ENCODE measurements around the gene SLC1A3. TPM values are rescaled to one million over a fixed set of nuclear protein-coding genes. Genes with fewer than 3 reads are reported as not detected.

The SLC1A3 gene
- total RNA-seq, 1 experiment from 2014 or later: 28.9 TPM

- DNase-seq (ENCODE audit: low spot score): no peak
- no peaks in the 10 kb centered on the region for H3K9me3 ChIP-seq (ENCODE audit: low read depth, low read length, poor library complexity, severe bottlenecking)
- POLR2A ChIA-PET (ENCODE audit: low non-redundant PET): no interaction called here
- no peaks in the 10 kb centered on the region for H3K27me3 ChIP-seq (replicated peaks; ENCODE audit: insufficient read depth, low read depth, low read length, poor library complexity)
- H3K36me3 ChIP-seq (ENCODE audit: insufficient read depth, low read length, poor library complexity, severe bottlenecking): no peaks in the 10 kb centered on the region
- no peak for TF ChIP-seq EZH2 (IDR thresholded peaks at IDR 0.05; ENCODE audit: borderline replicate concordance, low read depth, low read length, poor library complexity, severe bottlenecking)
- TF ChIP-seq CTCF (conservative IDR thresholded peaks at IDR 0.05; ENCODE audit: low read depth, low read length): no peak
- BruUV-seq (replicated peaks): no TSS peak
- H3K4me1 ChIP-seq (ENCODE audit: insufficient read depth, low read length, poor library complexity, severe bottlenecking): no peaks in the 10 kb centered on the region
- H3K27ac ChIP-seq (ENCODE audit: low read depth, low read length, poor library complexity, severe bottlenecking): no peak overlapping the region
- no peak overlapping the region for H3K4me3 ChIP-seq (ENCODE audit: low read depth, low read length, poor library complexity, severe bottlenecking)
- intact Hi-C loops (cut with micrococcal nuclease; ENCODE audit: unreplicated experiment): no loop called here
- CTCF ChIA-PET: no interaction called here
Observed at GRCh38 chr5:36593867-36594266, 12.5 kb upstream of the SLC1A3 start.

- peak; percentile 37 for DNase-seq (ENCODE audit: low spot score)
- no peak overlapping the region for H3K4me3 ChIP-seq (ENCODE audit: low read depth, low read length, poor library complexity, severe bottlenecking)
- H3K27ac ChIP-seq (ENCODE audit: low read depth, low read length, poor library complexity, severe bottlenecking): no peak overlapping the region
- H3K4me1 ChIP-seq (ENCODE audit: insufficient read depth, low read length, poor library complexity, severe bottlenecking): no peaks in the 10 kb centered on the region
- ChIA-PET POLR2A (ENCODE audit: low non-redundant PET) (interaction anchor here (0.5 kb wide), 1 partner anchor 11 kb away, joined by 3 read pairs; no protein-coding TSS in a partner anchor), CTCF (no interaction called here)
- H3K36me3 ChIP-seq (ENCODE audit: insufficient read depth, low read length, poor library complexity, severe bottlenecking): no peaks in the 10 kb centered on the region
- no TSS peak for BruUV-seq (replicated peaks)
- H3K27me3 ChIP-seq (replicated peaks; ENCODE audit: insufficient read depth, low read depth, low read length, poor library complexity): no peaks in the 10 kb centered on the region
- no peak for TF ChIP-seq CTCF (conservative IDR thresholded peaks at IDR 0.05; ENCODE audit: low read depth, low read length)
- TF ChIP-seq EZH2 (IDR thresholded peaks at IDR 0.05; ENCODE audit: borderline replicate concordance, low read depth, low read length, poor library complexity, severe bottlenecking): no peak
- intact Hi-C loops (cut with micrococcal nuclease; ENCODE audit: unreplicated experiment): no loop called here
- H3K9me3 ChIP-seq (ENCODE audit: low read depth, low read length, poor library complexity, severe bottlenecking): no peaks in the 10 kb centered on the region
Observed at GRCh38 chr5:36596247-36596646, 10.2 kb upstream of the SLC1A3 start.

- ChIA-PET CTCF (no interaction called here), POLR2A (ENCODE audit: low non-redundant PET) (interaction anchor here (0.5 kb wide), 1 partner anchor 10 kb away, joined by 3 read pairs; no protein-coding TSS in a partner anchor)
- no peaks in the 10 kb centered on the region for H3K9me3 ChIP-seq (ENCODE audit: low read depth, low read length, poor library complexity, severe bottlenecking)
- H3K27ac ChIP-seq (ENCODE audit: low read depth, low read length, poor library complexity, severe bottlenecking): no peak overlapping the region
- TF ChIP-seq EZH2 (IDR thresholded peaks at IDR 0.05; ENCODE audit: borderline replicate concordance, low read depth, low read length, poor library complexity, severe bottlenecking): no peak
- no peak for TF ChIP-seq CTCF (conservative IDR thresholded peaks at IDR 0.05; ENCODE audit: low read depth, low read length)
- no peak for DNase-seq (ENCODE audit: low spot score)
- BruUV-seq (replicated peaks): no TSS peak
- intact Hi-C loops (cut with micrococcal nuclease; ENCODE audit: unreplicated experiment): no loop called here
- no peaks in the 10 kb centered on the region for H3K36me3 ChIP-seq (ENCODE audit: insufficient read depth, low read length, poor library complexity, severe bottlenecking)
- H3K4me1 ChIP-seq (ENCODE audit: insufficient read depth, low read length, poor library complexity, severe bottlenecking): no peaks in the 10 kb centered on the region
- no peak overlapping the region for H3K4me3 ChIP-seq (ENCODE audit: low read depth, low read length, poor library complexity, severe bottlenecking)
- H3K27me3 ChIP-seq (replicated peaks; ENCODE audit: insufficient read depth, low read depth, low read length, poor library complexity): no peaks in the 10 kb centered on the region
Observed at GRCh38 chr5:36596756-36597155, 9.7 kb upstream of the SLC1A3 start.

Measured in A673 (cell line).